ENCODE data around the gene SLC38A5. TPM values are rescaled to one million over a fixed set of nuclear protein-coding genes. Genes with fewer than 3 reads are reported as not detected.

The SLC38A5 gene
- total and polyA plus RNA-seq, 9 of the 15 experiments (the other 6 are each of a cell fraction or from before 2014, with no cell fraction given), result 9.3 to 228 (median 142) TPM

DNA sequence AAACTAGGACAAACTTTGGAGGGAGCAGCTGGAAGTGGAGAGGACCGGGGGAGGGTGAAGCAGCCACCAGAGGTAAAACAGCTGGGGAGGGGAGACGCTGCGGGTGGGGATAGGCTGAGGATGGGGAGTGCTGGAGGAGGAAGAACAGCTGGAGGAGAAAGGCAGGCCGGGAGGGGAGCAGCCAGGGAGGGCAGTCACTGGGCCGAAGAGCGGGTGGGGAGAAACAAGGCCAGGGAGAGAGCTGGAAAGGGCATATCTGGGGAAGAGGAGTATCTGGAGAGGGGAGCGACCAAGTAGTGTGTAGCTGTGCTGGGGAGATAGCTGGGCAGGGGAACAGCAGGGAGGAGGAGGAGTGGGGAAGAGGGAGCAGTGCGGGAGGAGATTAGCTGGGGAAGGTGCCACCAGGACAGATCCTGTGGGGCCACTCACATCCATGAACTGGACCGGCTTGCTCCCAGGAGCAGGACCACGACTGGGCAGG, 2.7 kb downstream of the SLC38A5 start:
- Histone ChIP-seq H3K27ac (ENCODE audit: extremely low read depth, low read depth, low read length) (peak overlapping the region; percentile 91), H3K4me2 (ENCODE audit: insufficient read depth, low read length) (peak overlapping the region; percentile 94), H3K4me3 (peak overlapping the region; percentile 78), H3K4me1 (replicated peaks in 1 of 2; ENCODE audit: control insufficient read depth in 2 of 2, insufficient read depth in 2 of 2, low read length in 2 of 2) (peaks cover 28 to 47% of the 10 kb centered on the region in 2 experiments; a peak in 4 of 5 replicates), H3K9me3 (replicated peaks; ENCODE audit: control insufficient read depth, insufficient read depth, low read depth, low read length) (no peaks in the 10 kb centered on the region), H3K9me1 (ENCODE audit: control insufficient read depth, insufficient read depth, low read length) (no peaks in the 10 kb centered on the region), H2AFZ (ENCODE audit: low read depth, low read length) (peak overlapping the region; percentile 72), H3K9ac (ENCODE audit: insufficient read depth in 1 of 2, low read depth in 2 of 2, low read length in 2 of 2) (peak overlapping the region; percentile 94 to 96), H3K79me2 (ENCODE audit: control insufficient read depth, insufficient read depth, low read length) (peaks cover 61% of the 10 kb centered on the region), H3K36me3 (ENCODE audit: control insufficient read depth, insufficient read depth, low read length) (peaks cover 40% of the 10 kb centered on the region), H3K27me3 (ENCODE audit: control insufficient read depth in 2 of 2, insufficient read depth in 2 of 2, low read length in 2 of 2) (no peaks in the 10 kb centered on the region), H4K20me1 (replicated peaks; ENCODE audit: control insufficient read depth, insufficient read depth, low read length) (no peaks in the 10 kb centered on the region)
- peak; percentile 79 for FAIRE-seq
- ChIA-PET CTCF (ENCODE audit: low intra/inter-chr PET ratio) (no interaction called here), POLR2A (interaction anchor here (0.5 to 1.9 kb wide), 8 partner anchors 9 to 609 kb away, joined by 3 to 8 read pairs (median 3); partner anchors contain the start of gene RBM3)
- ATAC-seq, result peak; percentile 54
- no TSS peak for BruUV-seq (replicated peaks)
- 0% methylated on average over 1 of the region's 10 CpGs for WGBS (ENCODE audit: insufficient coverage, low coverage, missing lambda C conversion rate)
- intact Hi-C loops (cut with micrococcal nuclease) (loop anchor here (5.0 kb wide), 1 partner anchor 210 kb away; the partner anchor contains the start of gene SSX1), in situ Hi-C loops (cut with MboI) (no loop called here)
- DNase-seq (ENCODE audit: extremely low read depth in 1 of 4, low spot score in 3 of 4), result peak; percentile 60 to 76 (median 64)
- TF ChIP-seq, protein P1, sequence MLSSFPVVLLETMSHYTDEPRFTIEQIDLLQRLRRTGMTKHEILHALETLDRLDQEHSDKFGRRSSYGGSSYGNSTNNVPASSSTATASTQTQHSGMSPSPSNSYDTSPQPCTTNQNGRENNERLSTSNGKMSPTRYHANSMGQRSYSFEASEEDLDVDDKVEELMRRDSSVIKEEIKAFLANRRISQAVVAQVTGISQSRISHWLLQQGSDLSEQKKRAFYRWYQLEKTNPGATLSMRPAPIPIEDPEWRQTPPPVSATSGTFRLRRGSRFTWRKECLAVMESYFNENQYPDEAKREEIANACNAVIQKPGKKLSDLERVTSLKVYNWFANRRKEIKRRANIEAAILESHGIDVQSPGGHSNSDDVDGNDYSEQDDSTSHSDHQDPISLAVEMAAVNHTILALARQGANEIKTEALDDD (IDR thresholded peaks at IDR 0.05), result no peak
- TF ChIP-seq, protein P2, sequence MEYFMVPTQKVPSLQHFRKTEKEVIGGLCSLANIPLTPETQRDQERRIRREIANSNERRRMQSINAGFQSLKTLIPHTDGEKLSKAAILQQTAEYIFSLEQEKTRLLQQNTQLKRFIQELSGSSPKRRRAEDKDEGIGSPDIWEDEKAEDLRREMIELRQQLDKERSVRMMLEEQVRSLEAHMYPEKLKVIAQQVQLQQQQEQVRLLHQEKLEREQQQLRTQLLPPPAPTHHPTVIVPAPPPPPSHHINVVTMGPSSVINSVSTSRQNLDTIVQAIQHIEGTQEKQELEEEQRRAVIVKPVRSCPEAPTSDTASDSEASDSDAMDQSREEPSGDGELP (CRISPR knock-in tag; IDR thresholded peaks at IDR 0.05; ENCODE audit: borderline replicate concordance), result peak; percentile 70; the same call in 1 of the 2 replicates
- TF ChIP-seq GTF2F1 (IDR thresholded peaks at IDR 0.05; ENCODE audit: low read depth, low read length), result no peak
- peak; percentile 98 for TF ChIP-seq ZNF263 (CRISPR knock-in tag; IDR thresholded peaks at IDR 0.05; ENCODE audit: borderline replicate concordance)
- TF ChIP-seq HOXB6 (CRISPR knock-in tag; IDR thresholded peaks at IDR 0.05; ENCODE audit: borderline replicate concordance), result no peak
- peak; percentile 10; the same call in 1 of the 2 replicates for TF ChIP-seq SMARCE1 (IDR thresholded peaks at IDR 0.05)
- peak; percentile 92 for TF ChIP-seq CBFA2T3 (IDR thresholded peaks at IDR 0.05)
- no peak for TF ChIP-seq BCL6 (CRISPR knock-in tag; IDR thresholded peaks at IDR 0.05)
- no peak for TF ChIP-seq ADNP (tag; IDR thresholded peaks at IDR 0.05)
- TF ChIP-seq ZBED1 (IDR thresholded peaks at IDR 0.05), result no peak
- no peak for TF ChIP-seq POLR2G (IDR thresholded peaks at IDR 0.05; ENCODE audit: low read depth, low read length)
- TF ChIP-seq, protein P3, sequence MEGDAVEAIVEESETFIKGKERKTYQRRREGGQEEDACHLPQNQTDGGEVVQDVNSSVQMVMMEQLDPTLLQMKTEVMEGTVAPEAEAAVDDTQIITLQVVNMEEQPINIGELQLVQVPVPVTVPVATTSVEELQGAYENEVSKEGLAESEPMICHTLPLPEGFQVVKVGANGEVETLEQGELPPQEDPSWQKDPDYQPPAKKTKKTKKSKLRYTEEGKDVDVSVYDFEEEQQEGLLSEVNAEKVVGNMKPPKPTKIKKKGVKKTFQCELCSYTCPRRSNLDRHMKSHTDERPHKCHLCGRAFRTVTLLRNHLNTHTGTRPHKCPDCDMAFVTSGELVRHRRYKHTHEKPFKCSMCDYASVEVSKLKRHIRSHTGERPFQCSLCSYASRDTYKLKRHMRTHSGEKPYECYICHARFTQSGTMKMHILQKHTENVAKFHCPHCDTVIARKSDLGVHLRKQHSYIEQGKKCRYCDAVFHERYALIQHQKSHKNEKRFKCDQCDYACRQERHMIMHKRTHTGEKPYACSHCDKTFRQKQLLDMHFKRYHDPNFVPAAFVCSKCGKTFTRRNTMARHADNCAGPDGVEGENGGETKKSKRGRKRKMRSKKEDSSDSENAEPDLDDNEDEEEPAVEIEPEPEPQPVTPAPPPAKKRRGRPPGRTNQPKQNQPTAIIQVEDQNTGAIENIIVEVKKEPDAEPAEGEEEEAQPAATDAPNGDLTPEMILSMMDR (IDR thresholded peaks at IDR 0.05 in 2 of 3, conservative IDR thresholded peaks at IDR 0.05 in 1 of 3; ENCODE audit: insufficient read depth in 2 of 3, low read depth in 1 of 3, low read length in 3 of 3), result no peak
- TF ChIP-seq SUPT5H (IDR thresholded peaks at IDR 0.05), result 0 out of 2 replicates have a peak, but pooled peaks have one; percentile 19
- TF ChIP-seq, protein P4, sequence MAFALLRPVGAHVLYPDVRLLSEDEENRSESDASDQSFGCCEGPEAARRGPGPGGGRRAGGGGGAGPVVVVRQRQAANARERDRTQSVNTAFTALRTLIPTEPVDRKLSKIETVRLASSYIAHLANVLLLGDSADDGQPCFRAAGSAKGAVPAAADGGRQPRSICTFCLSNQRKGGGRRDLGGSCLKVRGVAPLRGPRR (CRISPR knock-in tag; IDR thresholded peaks at IDR 0.05), result no peak
- no peak for TF ChIP-seq NFYB (IDR thresholded peaks at IDR 0.05; ENCODE audit: extremely low read depth, insufficient read length)
- TF ChIP-seq OTX1 (CRISPR knock-in tag; IDR thresholded peaks at IDR 0.05), result no peak
- peak; percentile 80 for TF ChIP-seq DACH1 (IDR thresholded peaks at IDR 0.05; ENCODE audit: partially characterized antibody)
- TF ChIP-seq SMARCC2 (IDR thresholded peaks at IDR 0.05; ENCODE audit: low read depth), result no peak
- TF ChIP-seq ZNF253 (CRISPR knock-in tag; conservative IDR thresholded peaks at IDR 0.05), result no peak
- TF ChIP-seq NCOR1 (IDR thresholded peaks at IDR 0.05), result peak; percentile 80
- no peak for TF ChIP-seq PURB (CRISPR knock-in tag; IDR thresholded peaks at IDR 0.05; ENCODE audit: low read depth)

Data from K562 (cell line).